Fibroblast of mammary gland (primary cell): Measurements from ENCODE around the gene FAM120A.

Experiments
- DNase-seq: peaks from one replicate; pipeline ENCODE4 v3.0.0-alpha.2; 2010; ENCODE audit warnings: low read depth
- H3K4me3 ChIP-seq: 2 replicates; pipeline ENCODE4 v1.5.1; 2011; ENCODE audit warnings: low read depth, mild to moderate bottlenecking, low read length, moderate library complexity; ENCODE audit not compliant: control insufficient read depth
- CTCF ChIP-seq: conservative IDR thresholded peaks from 2 replicates; pipeline ENCODE4 v1.5.1; 2011; ENCODE audit warnings: low read depth, low read length, inconsistent platforms; ENCODE audit not compliant: control insufficient read depth, insufficient read depth

FAM120A gene

GRCh38 chr9:93543117-93543516 lies 91.6 kb downstream of the FAM120A start:
- H3K4me3 ChIP-seq: no peak overlapping the region
- no peak for TF ChIP-seq CTCF
- DNase-seq: no peak

GRCh38 chr9:93546356-93546755 lies 94.9 kb downstream of the FAM120A start:
- no peak for DNase-seq
- H3K4me3 ChIP-seq: no peak overlapping the region
- TF ChIP-seq CTCF: no peak

DNA sequence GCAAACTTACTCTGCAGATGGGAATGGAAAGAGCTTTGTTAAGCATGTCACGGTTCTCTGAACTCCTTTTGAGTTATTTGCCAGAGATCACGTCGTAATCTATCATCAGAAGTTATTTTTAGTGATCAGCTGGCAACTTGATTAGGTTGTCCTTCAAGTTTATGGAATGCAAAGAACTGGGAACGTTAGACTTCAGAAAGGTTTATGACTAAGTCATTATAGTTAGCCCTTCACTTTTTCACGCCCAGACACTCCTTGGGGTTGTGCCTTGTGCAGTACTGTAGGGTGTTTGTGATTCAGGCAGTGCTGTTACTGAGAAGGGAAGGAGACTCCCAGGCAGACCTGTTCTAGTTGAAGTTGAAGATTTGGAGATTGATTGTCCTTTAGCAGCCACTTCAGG lies 98.1 kb downstream of the FAM120A start:
- DNase-seq: no peak
- H3K4me3 ChIP-seq: no peak overlapping the region
- TF ChIP-seq CTCF: no peak

DNA sequence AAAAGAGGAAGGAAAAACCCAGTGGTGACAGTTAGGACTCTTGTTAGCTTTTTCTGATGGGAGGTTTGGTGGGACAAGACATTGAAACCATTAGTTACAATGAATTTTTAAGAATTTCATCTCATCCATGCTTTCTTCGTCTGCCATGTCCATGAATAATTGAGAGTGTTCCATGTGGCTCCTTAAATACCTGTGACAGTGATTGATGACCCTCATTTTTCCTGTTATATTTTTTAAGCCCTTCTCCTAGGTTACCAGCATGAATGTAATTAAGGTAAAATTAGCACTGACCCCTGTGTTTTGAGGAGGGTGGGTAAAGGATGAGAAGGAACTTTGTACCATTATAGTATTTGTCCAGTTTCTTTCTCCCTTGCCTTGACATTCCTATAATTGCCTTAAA lies 101.4 kb downstream of the FAM120A start:
- no peak overlapping the region for H3K4me3 ChIP-seq
- no peak for DNase-seq
- no peak for TF ChIP-seq CTCF

DNA sequence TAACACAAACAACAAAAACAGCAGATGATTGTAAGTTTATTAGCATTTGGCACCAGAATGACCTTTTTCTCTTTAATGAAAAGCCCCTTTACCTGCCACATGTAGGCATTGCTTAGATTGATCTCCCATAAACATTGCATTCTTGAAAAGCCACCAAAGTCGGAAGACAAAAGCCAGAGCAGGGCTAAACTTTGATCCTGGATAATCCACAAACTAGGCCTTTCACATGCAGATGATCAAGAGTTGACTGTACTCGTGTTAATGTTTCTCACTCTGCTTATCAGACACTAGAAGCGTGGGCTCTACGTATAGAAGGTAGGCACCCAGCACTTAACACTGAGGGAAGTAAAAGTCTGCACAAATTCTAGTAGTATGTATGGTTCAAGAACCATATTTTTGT lies 103.9 kb downstream of the FAM120A start:
- H3K4me3 ChIP-seq: no peak overlapping the region
- no peak for DNase-seq
- no peak for TF ChIP-seq CTCF

DNA sequence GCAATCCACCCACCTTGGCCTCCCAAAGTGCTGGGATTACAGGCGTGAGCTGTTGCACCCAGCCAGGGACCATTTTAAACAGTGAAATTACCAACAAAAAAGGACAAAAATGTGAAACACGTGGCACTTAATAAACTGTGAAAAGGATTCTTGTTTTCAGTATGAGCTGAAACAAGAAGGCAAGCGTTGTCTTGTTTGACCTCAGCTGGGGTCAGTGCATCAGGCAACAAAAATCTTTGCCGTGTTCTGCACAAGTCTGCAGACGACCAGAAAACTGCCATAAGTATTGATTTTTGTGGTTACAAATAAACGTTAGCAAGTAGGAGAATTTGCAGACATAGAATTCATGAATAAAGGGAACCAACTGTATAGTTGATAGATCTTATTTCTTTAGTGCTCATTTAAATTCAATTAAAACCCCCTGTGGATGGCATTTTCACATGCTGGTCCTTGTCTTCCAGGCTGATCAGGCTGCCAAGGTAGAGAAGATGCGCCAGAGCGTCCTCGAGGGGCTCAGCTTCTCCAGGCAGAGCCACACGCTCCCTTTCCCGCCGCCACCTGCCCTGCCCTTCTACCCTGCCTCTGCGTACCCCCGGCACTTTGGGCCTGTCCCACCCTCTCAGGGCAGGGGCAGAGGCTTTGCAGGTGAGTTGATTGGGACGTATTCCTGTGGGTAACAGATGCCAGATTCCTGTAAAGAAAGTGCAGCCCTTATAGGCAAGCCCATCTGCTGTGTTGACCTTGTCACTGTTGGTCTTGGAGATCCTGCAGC lies 106.1 kb downstream of the FAM120A start:
- no peak overlapping the region for H3K4me3 ChIP-seq
- no peak for TF ChIP-seq CTCF
- no peak for DNase-seq
